Right renal cortex interstitium (tissue), 3 donors: ENCODE measurements around the gene PHF8. TPM values are rescaled to one million over a fixed set of nuclear protein-coding genes. Genes with fewer than 3 reads are reported as not detected.

Experiments used
- DNase-seq, 3 donors: peaks; one replicate each; pipeline ENCODE4 v3.0.0-alpha.2; 2013; ENCODE audit warnings: low read depth in 3 of 3, low spot score in 2 of 3
- polyA plus RNA-seq, 3 donors: library from polyadenylated mRNA; unstranded; fragments of 120-200 nt; gene quantifications; one replicate each; pipeline ENCODE4 v1.2.1, GENCODE V29; 2013; ENCODE audit not compliant: insufficient read length in 3 of 3

The PHF8 gene
- 10 to 100 TPM; 27.4 to 29.4 (median 28.7) TPM for polyA plus RNA-seq

DNA sequence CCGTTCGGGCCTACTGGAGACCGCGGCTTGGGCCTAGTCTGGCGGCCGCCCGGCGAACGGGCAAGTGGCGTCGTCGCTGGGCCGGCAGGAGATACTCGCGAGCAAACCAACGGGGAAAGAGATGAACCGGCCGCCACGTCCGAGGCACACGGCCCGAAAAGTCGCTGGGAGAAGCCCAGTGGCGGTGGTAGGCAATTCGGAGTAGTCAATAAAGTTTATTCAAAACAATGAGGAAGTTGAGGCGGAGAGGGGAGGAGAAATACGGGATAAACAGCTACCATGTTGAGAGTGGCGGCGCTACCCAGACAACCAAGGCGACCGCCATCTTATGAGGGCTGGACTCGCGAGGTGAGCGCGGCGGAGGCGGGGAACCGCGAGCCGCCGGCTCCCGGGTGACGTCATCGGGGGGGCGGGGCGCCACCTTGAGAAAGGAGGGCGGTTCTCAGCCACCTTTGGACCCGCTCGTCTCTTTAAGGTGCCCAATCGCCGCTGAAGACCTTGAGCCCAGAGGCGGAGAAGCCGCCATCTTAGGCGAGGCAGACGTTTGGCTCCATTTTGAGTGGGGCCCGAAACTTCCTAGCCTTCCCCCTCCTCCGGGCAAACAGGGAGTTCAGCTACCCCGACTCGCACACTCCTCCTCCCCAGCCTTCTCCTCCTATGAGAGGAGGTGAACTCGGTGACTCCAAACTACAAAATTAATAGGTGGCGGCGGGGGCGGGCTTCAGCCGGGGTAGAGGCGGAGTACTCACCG is at the start of gene PHF8:
PHF8 (minus strand) TSS at position 348 of the 751 bp plus-strand sequence. CDS start 1,745 bp downstream, outside the sequence.
- peak; percentile 70 to 85 (median 85) for DNase-seq

DNA sequence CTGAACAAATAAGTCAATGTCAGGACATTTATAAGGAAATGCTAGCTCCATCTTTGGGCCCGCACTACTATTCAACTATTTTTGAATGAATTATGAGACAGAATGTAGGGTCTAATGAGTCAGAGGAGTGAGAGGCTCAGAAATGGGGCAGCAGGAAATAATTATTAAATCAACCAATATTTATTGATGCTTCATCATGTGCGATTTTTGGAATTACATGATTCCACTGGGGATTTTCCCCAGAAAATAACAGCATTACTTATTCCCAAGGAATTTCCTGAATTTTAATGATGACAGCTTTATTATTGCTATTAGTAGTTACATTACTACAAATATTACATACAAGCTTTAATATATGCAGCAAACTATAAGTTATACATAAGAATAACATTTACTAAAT is 49.3 kb upstream of the PHF8 start:
- no peak for DNase-seq

DNA sequence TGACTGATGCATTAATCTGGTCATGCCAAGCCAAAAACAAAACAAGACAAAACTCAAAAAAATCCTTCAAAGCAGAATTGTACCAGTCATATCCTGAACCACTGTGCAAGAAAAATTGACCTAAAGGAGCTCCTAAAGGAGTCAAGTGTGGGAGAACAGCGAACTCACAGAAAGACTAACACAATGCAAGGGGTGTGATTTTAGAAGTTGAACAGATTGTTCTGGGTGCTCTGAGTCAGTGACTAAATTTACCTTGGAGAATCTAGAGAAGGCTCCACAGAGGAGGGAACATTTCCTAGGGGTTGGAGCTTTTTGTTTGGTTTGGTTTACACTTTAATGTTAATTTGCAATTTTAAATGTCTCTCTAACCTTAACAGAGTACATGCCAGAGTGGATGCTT is 48.9 kb upstream of the PHF8 start:
- no peak for DNase-seq

DNA sequence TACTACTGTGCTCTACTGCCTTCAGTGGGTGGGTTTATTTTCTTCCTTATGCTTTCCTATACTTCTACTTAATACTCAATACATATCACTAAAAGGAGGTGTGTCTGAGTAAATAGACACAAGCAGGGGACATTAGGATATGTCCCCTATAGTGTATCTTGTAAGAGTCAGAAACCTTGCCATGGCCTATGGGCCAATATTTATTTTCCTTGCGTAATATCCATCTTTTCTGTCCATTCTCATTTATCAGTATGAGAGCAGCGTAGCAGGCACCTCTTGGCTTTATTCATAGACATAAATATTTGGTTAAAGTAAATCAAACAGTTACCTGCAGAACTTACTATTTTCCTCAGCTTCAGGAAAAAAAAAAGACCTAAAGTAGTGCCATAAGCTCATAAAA is 46.6 kb upstream of the PHF8 start:
- DNase-seq = no peak

DNA sequence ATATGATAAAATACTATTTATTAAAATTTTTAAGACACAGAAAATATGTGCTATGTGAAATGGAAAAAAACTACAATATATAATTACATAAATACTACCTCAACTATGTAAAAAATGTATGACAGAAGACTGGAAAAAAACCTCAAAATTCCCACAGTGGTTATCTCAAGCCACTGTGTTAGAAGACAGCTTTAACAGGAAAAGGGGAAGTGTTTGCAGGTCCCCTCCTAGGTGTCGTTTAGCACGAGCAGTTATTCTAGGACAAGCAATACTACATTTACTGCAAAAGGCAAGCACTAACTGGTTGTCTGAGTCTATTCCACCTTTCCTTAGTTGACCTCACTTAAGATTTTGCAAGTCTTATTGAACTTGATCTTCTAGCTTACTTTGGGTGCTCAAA is 44.9 kb upstream of the PHF8 start:
- no peak for DNase-seq

DNA sequence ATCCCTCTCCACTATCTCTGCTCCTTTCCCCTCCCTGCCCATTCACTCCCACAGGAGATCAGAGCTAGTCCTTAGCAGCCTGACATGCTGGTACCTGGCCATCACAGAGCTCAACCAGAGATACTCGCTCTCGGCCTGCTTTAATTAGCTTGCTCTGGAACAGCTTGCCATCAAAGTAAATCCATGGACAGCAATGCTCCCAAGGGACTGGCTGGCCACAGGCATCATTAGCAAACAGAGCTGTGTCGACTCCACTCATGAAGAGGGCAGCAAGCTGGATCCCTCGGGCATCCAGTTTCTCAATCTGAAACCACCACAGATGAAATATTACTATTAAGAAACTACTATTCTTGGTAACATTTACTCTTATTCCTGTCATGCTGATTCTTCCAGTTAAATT is 43.4 kb upstream of the PHF8 start:
- no peak for DNase-seq

DNA sequence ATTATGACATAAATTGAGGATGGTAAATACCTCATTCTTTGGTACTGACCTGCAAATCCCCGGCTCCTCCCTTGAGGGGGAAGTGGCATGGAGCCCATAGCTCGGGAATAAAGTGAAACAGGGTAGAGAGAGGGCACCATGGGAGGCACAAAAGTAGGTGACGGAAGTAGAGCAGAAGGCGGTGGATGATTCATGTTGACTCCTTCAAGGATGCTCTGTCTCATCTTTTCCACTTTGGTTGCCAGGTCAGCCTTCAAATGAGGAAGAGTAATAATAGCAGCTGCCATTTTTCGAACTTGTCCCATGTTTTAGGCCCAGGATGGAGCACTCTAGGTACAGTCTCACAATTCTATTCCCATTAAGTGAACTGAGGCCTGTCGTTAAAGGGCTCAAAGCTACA is 41.4 kb upstream of the PHF8 start:
- no peak for DNase-seq

DNA sequence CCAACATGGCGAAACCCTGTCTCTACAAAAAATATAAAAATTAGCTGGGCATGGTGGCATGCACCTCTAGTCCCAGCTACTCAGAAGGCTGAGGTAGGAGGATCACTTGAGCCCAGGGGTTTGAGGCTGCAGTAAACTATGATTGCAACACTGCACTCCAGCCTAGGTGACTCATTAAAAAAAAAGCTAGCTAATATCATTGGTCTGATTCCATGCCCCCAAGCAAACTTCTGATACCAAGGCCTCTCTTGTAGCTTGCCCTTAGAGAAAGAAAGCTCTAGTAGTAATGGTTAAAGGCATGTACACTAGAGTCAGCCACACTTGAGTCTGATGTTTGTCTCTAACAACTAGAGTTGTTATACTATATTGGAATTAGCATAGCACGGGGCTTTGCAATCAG is 32.6 kb upstream of the PHF8 start:
- DNase-seq = no peak

DNA sequence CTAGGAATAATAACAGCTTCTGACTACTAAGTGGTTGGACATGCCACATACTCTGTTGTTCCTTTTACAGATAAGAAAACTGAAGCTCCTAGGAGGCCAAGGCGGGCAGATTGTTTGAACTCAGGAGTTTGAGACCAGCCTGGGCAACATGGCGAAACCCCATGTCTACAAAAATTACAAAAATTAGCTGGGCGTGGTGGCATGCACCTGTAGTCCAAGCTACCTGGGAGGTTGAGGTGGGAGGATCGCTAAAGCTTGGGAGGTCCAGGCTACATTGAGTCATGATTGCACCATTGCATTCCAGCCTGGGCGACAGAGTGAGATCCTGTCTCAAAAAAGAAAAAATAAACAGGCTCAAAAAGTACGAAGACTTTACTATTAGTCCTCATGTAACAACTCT is 30.6 kb upstream of the PHF8 start:
- no peak for DNase-seq

DNA sequence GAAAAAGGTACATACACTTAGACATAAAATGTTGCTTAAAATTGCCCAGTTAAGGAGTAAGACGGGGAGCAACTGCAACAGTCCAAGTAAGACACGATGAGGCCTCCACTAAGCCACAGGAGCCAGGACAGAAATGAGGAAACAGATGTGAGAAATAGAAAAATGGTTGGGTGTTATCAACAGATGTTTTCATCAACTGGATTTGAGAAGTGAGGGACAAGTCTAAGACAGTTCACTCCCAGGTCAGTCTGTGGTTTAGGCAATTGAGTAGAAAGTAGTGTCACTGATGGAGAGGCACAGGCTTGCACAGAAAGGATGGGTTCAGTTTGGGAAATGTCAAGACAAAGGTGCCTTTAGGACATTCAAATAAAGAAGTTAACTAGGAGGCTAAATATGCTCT is 23.5 kb upstream of the PHF8 start:
- no peak for DNase-seq

DNA sequence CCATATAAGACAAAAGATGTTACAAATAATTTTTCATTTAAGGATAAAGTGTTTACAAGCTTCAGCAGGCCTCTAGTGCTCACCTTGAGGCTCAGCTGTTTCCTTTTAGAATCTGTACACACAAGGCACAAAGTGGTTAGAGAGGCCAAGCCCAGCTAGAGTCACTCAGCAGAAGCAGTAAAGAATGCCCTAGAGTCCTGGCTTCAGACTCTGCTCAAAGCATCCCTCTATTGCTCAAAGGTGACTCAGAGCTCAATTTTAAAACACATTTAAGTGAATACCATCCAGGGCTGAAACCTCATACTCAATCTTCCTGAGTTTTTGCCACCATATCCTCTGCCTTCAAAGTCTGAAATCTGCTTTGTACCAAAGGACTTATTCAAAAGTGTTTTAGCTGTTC is 22.6 kb upstream of the PHF8 start:
- no peak for DNase-seq

DNA sequence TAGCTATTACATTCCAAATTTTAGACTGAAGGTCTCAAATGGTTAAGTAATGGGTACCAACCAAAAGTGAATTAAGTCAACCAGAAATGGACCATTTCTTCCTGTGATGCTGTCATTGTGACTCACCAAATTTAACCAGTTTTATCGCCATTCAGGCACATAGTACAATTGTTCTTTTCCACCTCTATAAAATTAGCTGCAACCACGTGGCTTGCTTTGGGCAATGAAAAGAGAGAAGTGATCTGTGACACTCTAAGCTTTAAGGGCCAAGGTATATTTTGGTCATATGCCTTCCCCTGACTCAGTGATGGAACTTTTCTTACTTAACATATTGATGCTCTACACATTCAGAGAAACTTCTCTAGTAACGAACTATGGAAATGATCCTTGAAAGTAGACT is 20.3 kb upstream of the PHF8 start:
- DNase-seq = no peak

DNA sequence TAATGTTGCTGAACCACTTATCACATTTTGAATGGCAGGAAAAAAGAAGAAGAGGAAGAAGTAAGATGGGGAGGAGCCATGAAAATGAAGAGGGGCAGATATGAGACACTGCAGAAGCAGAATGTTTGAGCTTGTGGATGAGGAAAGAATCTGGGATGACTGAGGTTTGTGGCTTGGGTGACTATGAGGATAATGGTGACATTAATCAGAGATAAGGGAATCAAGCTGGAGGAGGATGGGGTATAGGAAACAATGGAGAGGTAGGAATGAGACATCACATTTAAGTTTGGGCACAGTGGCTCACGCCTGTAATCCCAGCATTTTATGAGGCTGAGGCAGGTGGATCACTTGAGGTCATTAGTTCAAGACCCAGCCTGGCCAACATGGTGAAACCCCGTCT is 19.1 kb upstream of the PHF8 start:
- DNase-seq = no peak

DNA sequence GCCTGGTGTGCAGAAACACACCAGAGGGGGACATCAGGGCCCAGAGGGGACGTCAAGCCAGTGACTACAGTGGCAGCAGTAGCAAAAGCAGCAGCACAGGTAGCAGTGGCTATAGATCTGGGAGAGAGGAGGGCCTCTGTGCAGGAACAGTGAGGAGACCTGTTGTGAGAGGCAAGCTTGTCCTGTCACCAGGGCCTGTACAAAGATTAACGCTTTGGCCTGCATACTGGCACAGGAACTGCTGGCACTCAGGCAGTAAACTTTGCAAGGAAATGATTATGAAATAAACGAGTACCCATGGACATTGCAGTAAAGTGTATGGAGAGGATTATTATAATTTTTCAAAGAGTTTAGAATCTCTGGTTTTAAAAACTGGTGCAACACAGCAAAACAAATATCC is 5.5 kb upstream of the PHF8 start:
- DNase-seq = no peak

DNA sequence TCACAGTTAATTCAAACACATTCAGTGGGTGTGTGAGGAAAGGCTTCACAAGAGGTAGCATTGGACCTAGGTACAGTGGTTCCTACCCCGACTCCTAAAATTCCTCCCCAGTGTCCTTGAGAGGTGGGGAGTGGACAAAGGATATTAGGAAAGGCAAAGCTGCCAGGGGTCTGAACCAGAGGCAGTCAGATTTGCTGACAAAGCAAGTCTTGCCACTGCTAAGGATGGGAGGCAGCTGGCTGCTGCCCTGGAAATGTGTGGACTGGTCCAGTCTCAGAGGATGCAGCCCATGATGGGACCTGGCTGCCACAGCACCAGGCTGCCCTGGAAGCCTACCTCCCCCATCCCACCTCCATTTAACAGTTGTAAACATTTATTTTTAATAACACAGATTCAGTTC is 4.1 kb upstream of the PHF8 start:
- DNase-seq = no peak

DNA sequence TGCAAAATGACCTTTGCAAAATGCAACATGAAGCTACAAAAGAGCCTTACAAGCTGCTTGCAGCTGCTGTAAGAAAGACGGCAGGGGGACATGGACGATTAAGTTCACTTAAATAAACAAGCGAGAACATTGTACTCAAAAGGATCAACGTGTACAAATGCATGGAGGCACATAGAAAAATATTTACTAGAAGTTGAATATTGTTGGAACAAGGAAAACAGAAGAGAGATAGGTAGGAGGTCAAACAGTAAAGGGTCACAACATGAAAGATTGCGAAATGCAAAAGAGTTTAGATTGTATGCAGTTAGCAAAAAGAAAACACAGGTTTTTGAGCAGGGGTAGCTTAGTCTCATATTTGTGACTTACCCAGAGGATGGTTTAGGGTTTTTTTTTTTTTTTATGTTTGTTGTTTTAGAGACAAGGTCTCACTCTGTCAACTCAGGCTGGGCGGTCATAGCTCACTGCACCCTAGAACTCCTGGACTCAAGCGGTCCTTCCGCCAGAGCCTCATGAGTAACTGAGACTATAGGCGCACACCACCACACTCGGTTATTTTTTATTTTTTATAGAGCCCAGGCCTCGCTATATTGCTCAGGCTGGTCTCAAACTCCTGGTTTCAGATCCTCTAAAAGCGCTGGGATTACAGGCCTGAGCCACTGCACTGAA is 1.4 kb upstream of the PHF8 start:
- peak in 1 of 3 donors; percentile 7 for DNase-seq

DNA sequence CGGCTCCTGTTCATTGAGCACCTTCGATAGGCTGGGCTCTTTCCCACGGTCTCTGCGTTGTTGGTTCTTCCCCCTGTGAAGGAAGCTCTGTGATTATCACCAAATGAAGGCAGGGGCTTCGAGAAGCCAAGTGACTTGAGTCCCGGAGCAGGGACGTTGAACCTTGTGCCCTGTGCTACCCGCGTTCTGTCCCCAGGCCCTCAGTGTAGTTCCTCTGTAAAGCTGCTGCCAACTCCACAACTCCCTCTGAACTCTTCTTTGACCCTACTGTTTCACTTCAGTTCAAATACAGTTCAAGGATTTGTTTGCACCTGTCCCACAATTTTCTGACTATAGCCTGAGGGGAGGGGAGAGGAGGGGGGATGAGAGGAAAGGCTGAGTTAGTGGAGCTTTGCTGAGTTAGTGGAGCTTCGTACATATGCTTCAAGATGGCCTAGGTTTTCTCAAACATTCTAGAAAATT is 635 bp upstream of the PHF8 start:
- peak in 1 of 3 donors; percentile 33 for DNase-seq

DNA sequence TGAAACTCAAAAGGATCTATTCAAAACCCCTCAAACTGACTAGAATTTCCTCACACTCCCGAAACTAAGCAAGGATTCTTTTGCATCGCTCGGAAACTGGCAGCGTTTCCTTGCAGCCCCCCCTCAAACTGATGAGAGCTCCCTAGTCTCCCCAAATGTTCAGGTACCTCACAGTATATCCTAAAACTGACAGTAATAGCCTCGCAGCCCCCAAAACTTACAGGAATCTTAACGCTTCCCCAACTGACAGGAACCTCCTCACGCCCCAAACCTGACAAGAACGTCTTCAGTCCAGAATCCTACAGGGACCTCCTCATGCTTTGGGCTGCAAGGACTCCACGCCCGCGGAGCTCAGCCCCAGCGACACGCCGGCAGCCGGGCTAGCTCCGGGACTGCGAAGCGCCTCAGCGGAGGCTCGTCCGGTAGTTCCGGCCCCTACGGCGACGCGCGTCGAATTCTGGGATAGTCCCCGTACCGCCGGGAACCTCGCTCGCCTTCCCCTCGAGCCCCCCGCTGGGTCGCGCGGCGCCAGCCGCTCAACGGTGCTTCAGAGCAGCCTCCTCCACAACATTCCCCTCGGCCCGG is 640 bp downstream of the PHF8 start:
- DNase-seq = no peak

DNA sequence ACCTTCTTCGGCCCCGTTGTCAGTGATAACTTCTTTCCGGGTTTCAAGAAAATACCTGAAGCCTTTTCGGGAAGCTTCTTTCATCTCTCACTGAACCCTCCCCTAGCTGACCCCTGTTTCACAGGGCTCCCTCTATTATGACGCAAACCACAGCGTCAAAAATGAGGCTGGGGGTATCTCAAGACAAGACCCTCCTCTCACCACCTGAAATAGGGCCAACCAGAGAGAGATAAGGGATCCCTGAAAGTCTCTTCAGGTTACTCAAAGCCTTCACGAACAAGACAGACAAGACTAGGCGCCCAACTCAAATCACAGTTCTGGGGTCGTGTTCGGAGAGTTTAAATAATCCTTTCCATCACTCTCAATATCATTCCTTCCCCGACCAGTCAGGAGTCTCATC is 1.2 kb downstream of the PHF8 start:
- DNase-seq = no peak

DNA sequence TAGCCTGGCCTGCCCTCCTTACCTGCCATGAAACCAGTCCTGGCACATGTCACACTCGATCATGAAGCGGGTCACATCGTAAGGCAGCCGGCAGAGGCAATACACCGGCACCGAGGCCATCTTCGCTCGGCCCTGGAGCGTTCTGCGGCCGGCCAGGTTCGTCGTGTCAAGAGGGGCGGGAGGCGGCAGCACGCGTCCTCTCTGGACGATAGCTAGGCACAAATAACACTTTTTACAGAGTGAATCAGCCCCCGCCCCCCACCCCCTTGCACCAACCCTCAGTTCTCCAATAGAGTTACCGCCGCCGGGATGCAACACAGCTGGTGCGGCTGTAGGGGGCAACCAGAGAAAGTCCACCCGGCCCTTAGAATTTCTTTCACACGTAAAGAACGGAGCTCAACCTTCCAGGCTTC is 1.7 kb downstream of the PHF8 start:
- DNase-seq = peak in 1 of 3 donors; percentile 10

DNA sequence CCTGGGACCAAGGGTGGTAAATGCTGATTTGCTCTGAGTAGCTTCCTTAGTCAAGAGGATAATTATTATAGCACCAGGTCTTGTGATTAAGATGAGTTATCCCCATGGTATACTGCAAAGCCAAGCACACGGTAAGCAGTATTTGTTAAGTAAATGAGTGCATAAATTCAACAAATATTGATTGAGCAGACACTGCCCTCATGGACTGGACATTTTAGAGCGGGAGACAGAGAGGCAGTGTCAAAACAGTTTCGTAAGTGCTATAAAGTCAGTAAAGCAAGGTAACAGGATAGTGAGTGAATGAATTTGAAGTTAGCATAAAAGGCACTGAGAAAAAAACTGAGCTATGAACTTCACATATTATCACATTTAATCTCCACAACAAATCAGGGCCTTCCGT is 13.9 kb downstream of the PHF8 start:
- DNase-seq = no peak
